Activated T-cell treated with anti-CD3 and anti-CD28 coated beads, Interleukin-2, amount 50 U/mL, for 1 hour (primary cell): Measurements from ENCODE around the gene PROSER1.
A peak's percentile ranks its signal among the peaks of the same experiment; 100 is the strongest.
"Not testable (repeated sequence)": the region's sequence is repeated elsewhere in the genome, so short reads cannot be mapped to it uniquely, and the experiment has no call there.

Experiments
- DNase-seq: peaks from one replicate; pipeline ENCODE4 v3.0.0-alpha.2; 2020

The PROSER1 gene

DNA sequence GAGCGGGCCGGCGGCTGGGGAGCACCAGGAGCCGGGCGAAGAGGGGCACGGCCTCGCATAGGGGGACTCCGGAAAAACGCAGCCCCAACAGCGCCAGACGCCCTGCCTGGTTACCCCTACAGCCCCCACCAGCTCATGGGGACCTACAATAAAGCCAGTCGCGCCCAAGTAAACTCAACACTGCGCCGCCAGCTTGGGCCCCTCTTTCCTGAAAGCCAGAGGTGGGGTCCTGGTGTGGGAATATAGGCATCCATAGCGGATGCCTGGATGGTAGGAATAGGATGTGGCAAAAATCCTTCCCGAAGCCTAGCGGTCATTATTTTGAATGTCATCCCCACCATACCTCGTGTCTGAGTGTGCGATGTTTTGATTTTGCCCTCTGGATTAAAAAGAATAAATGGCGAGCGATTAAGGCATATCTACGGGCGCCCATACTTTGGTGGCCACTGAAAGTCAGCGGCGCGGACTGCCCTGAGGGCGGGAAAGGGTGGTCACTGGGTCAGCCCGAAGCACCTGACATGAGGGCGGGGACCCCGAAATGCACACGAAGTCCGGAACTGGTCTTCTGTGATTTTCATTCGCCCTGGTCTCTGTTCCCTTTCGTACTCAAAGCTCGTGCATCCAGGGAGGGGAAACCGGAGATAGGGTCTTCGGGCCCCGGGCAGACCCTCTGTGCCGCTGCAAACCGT lies at the start of gene PROSER1, which contains the start of gene NHLRC3:
PROSER1 (minus strand) TSS at position 210 of the 689 bp plus-strand sequence. CDS start 847 bp downstream, outside the sequence.
NHLRC3 (plus strand) TSS at position 577 of the 689 bp plus-strand sequence. CDS start 184 bp downstream, outside the sequence.
- peak; percentile 82 for DNase-seq

DNA sequence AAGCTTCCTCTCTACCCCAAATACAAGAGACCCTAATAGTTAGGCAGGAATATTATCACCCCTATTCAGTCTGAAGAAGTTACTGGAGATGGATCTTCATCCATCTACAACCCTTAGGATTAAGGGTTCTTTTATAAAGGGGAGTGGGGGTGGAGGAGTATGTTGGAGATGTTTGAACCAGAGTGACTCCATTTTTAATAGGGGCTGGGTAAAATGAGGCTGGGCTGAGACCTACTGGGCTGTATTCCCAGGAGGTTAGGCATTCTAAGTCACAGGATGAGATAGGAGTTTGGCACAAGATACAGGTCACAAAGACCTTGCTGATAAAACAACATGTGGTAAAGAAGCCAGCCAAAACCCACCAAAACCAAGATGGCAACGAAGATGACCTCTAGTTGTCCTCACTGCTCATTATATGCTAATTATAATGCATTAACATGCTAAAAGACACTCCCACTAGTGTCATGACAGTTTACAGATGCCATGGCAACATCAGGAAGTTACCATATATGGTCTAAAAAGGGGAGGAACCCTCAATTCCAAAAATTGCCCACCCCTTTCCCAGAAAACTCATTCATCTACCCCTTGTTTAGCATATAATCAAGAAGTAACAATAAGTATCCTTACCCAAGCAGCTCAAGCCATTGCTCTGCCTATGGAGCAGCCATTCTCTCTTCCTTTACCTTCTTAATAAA lies 48.5 kb upstream of the PROSER1 start:
- DNase-seq = not testable (repeated sequence)

DNA sequence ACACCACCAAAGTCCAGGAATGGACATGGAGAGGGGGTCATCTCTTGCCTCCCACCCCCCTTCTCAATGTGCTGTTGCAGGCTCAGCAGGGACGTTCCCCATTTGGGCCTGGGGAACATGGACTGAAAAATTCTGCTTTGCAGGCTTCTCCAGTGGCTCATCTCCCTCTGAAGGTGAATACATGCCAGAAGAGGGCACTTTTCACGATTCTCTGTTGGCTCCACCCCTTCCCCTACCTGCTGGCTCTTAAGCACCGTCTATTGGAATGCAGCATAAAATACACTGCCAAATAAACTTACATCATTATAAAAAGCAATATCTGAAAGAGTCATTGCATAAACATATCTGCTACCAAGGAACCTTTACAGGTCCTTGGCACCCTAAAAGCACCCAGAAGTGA lies 36.1 kb upstream of the PROSER1 start:
- DNase-seq = no peak

DNA sequence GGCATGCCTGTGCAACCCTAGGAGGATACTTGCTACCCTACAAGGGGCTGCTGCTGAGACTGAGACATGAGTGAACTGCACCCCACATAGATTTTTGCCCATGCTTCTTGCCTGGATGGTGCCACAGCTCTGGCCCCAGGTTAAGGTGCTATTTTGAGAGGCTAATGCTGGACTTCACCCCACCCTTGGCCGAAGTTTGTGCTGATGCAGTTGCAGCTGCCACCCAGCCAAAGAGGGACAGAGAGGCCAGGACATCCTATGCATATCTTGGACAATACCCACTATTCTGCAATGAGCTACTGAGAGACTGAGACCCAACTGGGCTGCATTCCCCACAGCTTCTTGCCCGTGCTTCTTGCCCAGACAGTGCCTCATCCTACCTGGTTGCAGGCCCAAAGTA lies 35.0 kb upstream of the PROSER1 start:
- DNase-seq = no peak

DNA sequence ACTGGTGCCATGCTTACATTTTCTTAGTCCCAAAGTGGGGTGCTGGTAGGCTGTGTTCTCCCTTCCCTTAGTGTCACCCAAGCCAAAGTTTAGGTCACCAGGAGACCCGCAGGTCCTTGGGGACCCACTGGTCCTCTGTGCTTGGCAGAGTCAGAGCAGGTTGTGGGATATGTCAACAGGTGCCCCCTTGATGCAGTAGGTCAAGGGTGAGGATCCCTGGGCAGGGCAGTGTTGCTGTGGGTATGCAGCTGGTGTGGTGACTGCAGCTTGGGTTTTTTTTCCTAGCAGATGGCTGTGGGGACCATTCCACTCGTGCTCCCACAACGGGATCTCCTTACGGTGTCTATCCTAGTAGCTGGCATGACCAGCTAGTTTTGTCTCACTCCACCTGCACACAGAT lies 24.1 kb upstream of the PROSER1 start:
- DNase-seq = no peak

DNA sequence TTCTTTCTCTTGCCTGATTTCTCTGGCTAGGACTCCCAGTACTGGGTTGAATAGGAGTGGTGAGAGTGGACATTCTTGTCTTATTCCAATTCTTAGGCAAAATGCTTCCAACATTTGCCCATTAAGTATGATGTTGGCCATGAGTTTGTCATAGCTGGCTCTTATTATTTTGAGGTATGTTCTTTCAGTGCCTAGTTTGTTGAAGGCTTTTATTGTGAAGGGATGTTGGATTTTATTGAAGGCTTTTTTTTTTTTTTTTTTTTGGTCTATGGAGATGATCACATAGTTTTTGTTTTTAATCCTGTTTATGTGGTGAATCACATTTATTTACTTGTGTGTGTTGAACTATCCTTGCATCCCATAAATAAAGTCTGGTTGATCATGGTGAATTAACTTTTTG lies 20.2 kb upstream of the PROSER1 start:
- no peak for DNase-seq

DNA sequence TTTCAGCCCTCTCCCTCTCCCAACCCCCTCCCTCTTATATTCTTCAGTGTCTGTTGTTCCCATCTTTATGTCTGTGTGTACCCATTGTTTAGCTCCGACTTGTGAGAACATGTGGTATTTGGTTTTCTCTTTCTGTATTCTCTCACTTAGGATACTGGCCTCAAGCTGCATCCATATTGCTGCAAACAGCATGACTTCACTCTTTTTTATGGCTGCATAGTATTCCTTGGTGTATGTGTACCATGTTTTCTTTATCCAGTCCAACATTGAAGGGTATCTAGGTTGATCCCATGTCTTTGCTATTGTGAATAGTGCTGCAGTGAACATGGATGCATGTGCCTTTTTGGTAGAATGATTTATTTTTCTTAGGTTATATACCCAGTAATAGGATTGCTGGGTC lies 18.1 kb upstream of the PROSER1 start:
- DNase-seq = no peak

DNA sequence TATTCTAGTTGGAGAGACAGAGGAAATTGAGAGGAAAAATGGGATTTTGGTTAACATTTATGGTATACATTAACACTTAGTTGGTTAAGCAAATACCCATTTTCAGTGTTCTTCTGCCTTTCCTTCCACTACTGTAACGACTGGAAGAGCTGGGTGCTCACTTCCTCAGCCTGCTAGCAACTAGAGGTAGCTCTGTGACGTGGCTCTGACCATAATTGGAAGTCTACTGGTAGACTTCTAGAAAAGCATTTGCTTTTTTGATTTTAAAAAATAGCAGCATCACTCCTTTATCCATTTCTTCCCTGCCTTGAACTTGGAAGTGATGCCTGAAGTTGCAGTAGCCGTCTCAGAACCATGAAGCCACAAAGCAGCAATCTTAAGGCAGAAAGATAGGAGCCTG lies 16.2 kb upstream of the PROSER1 start:
- no peak for DNase-seq

DNA sequence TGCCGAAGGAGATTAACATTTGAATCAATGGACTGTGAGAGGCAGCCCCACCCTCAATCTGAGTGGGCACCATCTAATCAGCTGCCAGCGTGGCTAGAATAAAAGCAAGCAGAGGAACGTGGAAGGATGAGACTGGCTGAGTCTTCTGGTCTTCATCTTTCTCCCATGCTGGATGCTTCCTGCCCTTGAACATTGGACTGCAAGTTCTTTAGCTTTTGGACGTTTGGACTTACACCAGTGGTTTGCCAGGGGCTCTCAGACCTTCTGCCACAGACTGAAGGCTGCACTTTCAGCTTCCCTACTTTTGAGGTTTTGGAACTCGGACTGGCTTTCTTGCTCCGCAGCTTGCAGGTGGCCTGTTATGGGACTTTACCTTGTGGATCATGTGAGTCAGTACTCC lies 15.1 kb upstream of the PROSER1 start:
- DNase-seq = no peak

DNA sequence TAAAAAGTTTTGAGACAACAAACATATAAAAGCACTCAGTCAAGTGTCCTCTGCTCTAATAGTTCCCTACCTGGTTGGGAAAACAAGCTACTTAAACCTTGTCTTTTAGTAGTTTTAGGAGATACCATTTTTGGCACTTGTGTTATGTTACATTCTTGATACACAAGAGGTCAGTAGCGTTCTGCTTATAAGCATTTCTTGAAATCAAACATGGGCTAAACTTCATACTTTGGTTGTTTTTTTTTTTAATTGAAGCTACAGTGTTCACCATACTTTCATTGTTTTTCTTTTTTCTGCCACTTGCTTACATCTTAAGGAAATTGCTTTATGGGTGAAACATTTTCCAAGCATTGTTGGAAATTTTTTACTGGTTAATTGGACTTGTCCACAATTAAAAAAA lies 13.3 kb upstream of the PROSER1 start:
- DNase-seq = no peak

DNA sequence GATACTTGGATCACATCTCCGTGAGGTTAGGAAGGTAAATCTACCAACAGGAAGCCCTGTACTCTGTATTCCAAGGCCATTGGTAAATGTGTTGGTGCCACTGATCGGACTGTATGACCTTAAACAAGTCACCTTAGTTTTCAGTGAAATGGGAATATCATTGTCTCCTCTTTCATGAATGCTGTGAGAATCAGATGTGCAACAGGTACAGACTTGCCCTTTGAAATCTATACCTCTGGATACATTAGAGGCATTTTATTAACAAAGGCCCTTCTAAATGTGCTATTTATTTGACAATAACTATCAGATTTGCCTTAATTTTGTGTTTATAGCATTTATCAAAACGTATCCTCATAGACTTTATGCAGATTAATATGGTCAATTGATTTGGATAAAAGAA lies 11.4 kb upstream of the PROSER1 start:
- no peak for DNase-seq

DNA sequence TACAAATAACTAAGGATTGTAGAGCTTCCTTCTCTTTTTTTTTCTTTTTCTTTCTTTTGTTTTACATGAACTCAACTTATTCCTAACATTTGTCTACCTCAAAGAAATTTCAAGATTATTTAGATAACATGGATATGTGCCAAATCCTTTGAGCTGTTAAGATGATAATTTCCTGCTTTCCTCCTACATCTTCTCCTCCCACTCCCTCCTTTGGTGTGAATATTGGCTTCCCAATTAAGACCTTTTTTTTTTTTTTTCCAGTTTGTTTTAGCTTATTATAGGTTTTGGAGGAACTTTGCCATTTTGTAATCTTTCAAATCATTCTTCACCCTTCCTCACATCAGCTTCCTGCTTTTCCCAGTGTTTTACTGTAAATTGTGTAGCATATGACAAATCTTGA lies 10.9 kb upstream of the PROSER1 start:
- DNase-seq = no peak

DNA sequence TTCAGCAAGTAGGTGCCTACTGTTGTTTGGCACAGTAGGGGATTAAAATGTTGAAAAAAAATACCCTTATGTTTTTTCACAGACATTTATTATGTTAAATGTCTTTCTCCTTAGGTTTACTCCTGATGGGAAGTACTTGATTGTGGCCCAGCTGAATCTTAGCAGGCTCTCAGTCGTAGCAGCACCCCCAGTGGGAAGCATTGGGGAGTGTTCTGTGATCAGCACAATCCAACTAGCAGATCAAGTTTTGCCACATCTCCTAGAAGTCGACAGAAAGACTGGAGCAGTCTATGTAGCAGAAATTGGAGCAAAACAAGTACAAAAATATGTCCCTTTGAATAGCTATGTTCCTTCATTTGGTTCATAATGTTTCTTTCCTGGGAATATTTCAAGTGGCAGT lies 9.7 kb upstream of the PROSER1 start:
- no peak for DNase-seq

DNA sequence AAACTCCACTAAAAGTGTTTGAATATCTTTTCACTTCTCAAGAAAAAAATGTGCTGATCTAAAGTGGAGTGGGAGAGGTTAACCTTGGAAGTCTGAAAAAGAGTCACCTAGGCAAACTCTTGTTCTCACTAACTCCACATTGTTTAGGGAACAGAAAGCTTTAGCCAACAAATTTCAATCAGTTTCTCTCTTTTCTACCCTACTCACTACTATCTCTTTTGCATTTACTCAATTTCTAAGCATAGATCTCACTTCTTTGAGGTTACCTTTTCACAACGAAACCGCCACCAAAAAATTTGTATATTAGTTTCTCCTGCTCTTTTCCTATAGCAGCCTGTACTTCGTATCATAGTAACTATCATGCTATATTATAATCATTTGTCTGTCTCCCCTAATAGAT lies 6.6 kb upstream of the PROSER1 start:
- DNase-seq = no peak

DNA sequence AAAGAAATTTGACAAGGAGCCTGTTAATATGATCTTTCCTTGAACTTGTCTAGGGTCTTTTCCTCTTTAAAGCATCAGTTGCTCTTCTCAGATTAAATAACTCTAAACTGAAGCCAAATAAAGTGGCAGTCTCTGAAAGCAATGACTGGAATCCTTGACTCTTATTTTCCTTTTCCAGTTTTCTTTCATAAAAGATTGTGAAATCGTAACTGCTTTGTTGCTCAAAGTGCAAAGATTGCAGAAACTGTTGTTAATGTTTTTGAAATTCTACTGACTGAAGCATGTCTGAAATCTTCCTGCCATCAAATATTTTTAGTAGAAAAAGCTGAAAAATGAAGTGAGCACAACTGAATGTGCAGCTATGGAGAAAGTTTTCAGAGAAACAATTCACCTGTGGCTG lies 2.3 kb upstream of the PROSER1 start:
- no peak for DNase-seq

DNA sequence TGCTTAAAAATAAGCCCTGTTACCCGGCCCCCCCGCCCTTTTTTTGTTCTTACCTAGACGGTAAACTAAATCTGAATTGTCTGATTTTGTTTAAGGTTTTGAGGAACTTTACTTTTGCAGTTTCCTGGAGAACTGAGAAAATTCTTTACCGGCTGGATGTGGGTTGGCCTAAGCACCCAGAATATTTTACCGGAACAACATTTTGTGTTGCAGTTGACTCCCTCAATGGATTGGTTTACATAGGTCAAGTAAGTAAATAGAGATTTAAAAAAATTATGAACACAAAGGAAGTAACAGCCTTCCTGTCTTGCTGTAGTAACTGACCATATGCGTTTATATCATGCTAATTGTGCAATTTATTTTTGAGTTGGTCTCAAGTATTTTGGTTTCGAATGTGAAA lies 1.2 kb upstream of the PROSER1 start:
- no peak for DNase-seq

DNA sequence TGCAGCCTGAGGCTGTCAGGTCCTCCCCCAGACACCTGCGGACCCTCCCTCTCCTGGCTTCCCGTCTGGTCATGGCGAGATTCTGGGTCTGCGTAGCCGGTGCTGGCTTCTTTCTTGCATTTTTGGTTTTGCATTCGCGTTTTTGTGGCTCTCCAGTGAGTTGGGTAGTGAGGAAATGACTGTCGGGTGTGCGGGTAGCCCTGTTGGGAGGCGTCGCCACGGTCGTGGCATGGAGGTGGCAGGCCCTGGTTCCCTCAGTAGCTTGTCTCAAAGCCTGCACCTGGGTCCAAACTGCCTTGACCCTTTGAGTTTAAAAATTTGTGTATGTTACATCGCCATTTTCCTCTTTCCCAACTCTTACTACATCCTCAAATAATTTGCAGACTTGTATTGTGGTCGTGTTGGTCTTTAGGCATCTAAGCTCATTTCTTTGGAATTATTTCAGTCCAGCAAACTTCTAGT lies 711 bp upstream of the PROSER1 start:
- no peak for DNase-seq

DNA sequence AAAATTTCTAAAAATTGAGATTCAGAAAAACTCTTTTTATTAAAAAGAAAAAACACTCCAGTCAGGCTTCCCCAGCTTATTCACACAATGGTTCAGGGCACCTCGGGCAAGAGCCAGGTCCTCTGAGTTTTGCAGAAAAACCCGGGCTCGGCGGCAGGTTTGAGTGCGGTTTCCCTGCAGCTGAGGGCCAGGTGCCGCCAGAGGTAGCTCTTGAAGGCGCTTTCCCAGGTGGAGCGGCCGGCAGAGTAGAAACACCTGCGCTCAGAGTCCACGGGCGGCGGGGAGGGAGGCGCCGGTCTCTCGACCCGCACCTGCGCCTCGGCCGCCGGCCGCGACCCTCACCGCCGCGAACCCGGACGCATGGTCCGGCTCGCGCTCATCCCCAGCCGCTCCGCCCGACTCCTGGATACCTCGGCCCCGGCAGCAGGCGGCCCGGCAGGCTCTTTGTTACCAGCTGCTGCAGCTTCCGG lies 444 bp downstream of the PROSER1 start:
- DNase-seq = no peak

DNA sequence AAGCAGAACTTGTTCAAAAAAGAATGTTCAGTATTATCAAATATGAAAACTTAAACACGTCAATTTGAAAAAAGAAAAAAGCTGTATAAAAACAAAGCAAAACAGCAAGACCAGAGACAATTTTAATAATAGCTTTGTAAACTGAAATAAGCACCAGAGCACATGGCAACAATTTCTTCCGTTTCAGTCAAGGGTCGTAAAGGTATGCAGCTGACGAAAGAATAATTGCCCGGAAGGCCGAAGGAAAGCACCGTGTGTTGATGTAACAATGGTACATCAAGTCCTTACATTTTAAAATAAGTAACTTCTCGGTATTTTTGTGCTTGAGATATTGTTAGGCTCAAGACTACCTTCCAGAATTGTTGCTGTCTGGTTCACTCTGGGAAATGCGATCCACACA lies 1.7 kb downstream of the PROSER1 start:
- DNase-seq = no peak

DNA sequence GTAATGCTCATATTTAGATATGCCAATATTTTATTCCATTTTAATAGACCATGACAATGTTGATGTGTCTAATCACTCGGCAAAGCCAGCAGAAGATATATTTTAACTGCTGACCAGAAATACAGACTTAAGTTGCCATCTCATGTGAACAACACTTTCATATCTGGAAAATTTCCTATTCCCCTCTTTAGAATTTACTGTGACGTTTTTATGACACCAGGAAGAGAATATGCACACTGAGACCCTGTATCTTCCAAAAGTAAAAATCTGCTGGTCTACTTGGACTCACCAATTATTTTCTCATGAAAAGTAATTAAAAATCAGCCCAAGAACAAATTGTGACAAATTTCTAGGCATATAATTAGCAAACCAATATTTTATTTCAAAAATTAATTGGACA lies 2.1 kb downstream of the PROSER1 start:
- DNase-seq = no peak

DNA sequence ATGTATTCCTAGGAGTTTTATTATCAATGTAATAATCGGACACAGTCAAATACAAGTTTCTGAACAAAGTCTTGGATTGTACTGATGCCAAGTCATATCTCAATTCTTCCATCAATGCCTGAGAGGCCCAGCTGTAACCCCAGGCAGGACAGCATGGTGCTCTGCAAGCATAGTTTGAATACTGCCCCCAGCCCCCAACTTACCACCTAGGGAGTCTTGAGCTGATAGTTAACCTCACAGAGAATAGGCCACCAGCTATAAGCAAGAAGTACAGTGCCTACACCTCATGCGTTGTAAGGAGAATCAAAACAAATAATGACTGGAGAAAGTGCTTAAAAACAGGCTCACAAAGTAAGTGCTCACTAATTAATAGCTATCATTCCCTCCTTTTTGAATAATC lies 2.7 kb downstream of the PROSER1 start:
- DNase-seq = no peak

DNA sequence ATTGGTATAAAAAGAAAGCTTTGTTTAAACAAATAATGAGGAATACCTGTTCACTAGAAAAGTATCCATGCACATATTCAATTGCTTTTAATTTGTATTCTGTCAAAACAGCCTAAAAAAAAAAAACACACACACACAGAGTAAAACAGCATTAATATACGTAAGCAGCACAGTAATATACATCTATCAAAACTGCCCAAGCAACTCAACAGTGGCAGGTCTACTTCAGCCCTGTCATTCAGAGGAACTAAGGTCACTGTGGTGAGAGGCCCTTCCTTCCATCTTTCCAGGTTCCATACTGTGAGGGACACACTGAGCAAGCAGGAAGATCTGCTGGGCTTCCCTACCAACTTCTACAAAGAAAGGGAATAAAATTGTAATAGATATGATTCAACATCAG lies 3.8 kb downstream of the PROSER1 start:
- DNase-seq = no peak

DNA sequence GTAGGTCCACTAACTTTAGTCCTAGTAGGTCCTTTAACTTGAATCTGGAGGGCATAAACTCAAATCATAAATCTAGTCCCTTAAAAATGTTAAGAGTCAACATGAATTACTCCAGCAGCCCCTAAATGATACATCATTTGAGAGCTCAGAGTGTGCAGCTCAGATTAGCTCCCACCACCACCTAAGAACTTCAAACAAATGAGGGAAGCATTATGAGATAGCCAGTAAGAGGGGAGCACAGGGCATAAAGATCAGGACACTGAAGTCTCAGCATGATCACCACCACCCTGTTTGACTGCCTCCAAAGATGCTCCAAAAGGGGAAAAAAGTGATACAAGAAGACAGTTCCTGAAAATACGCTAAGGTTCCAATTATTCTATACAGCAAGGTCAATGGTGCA lies 5.7 kb downstream of the PROSER1 start:
- DNase-seq = no peak

DNA sequence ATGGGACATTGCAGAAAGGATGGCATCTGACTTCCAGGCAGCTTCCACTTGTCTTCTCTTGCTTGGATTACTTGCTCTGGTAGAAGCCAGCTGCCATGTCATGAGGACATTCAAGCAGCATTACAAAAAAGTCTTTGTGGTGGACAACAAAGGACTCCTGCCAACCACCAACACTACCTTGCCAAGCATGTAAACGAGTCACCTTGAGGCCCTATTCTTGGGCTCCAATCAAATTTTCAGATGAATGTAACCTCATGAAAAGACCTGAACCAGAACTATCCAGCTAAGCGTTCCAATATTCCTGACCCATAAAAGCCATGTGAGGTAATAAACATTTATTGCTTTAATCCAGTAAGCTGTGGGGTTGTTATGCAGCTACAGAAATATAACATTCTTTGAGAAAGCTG lies 12.5 kb downstream of the PROSER1 start:
- no peak for DNase-seq

DNA sequence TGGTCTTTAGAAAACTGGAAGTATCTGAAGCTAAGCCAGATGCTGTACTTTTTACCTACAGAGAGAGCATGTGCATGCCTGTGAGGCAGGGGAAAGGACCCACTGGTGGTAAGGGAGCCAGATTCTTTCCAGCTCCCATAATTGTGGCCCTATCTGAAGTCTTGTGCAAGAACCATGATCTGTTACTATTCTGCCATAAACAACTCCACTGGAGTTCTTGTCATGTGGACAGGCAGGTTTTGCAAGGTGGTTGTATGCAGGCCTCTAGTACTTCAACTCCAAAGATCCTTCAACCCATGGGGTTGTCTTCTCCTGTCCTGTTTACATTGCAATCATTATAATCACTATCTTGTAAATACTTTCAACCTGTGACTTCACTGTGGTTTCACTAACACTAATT lies 14.1 kb downstream of the PROSER1 start:
- DNase-seq = no peak
